WTC11 (cell line): ENCODE measurements around the gene CRLF1. TPM values are rescaled to one million over a fixed set of nuclear protein-coding genes. Genes with fewer than 3 reads are reported as not detected.

ENCODE experiments used
- ATAC-seq: fragments of 200-7000 bp; cut with Tn5 transposase; 2 replicates; pipeline ENCODE4 v1.10.0; 2021; ENCODE audit warnings: mild to moderate bottlenecking, moderate library complexity
- CTCF ChIA-PET: fragments of 300-600 bp; sonication (Branson Sonifier 250); formaldehyde crosslinking; loops from one replicate; lab custom pipeline; 2021; ENCODE audit warnings: antibody characterized with exemption; lab: Charles Lee
- POLR2A ChIA-PET: fragments of 350-600 bp; sonication (Branson Sonifier 250); formaldehyde crosslinking; loops from one replicate; lab custom pipeline; 2021; ENCODE audit warnings: antibody characterized with exemption; lab: Charles Lee
- DNase-seq: peaks from one replicate; pipeline ENCODE4 v3.0.0; 2021; ENCODE audit warnings: low spot score
- H3K27ac Mint-ChIP-seq: 2 replicates; pipeline ENCODE4 v1.8.0; 2021; ENCODE audit warnings: mixed read lengths
- H3K27me3 Mint-ChIP-seq: 2 replicates; pipeline ENCODE4 v1.8.0; 2021; ENCODE audit warnings: low read depth, mild to moderate bottlenecking, moderate library complexity, mixed read lengths
- H3K36me3 Mint-ChIP-seq: 2 replicates; pipeline ENCODE4 v1.8.0; 2021; ENCODE audit warnings: mixed read lengths
- H3K4me1 Mint-ChIP-seq: 2 replicates; pipeline ENCODE4 v1.8.0; 2022; ENCODE audit warnings: mixed read lengths
- H3K4me3 Mint-ChIP-seq: 2 replicates; pipeline ENCODE4 v1.8.0; 2021; ENCODE audit warnings: mild to moderate bottlenecking, moderate library complexity, mixed read lengths
- H3K9me3 Mint-ChIP-seq: 2 replicates; pipeline ENCODE4 v1.8.0; 2021; ENCODE audit warnings: mixed read lengths
- AR ChIP-seq: fragments of 250-450 bp; sonication (Bioruptor Pico); IDR thresholded peaks from 2 replicates; pipeline ENCODE4 v1.9.0; 2021; ENCODE audit warnings: mild to moderate bottlenecking
- ATF2 ChIP-seq: sonication (generic); formaldehyde crosslinking; IDR thresholded peaks from 2 replicates; pipeline ENCODE4 v1.8.1; 2022; ENCODE audit warnings: low read depth, missing genetic modification reagents, borderline replicate concordance
- E2F5 ChIP-seq: sonication (generic); formaldehyde crosslinking; IDR thresholded peaks from 2 replicates; pipeline ENCODE4 v1.8.1; 2022; ENCODE audit warnings: mild to moderate bottlenecking, moderate library complexity, missing genetic modification reagents
- EMX1 ChIP-seq: fragments of 250-450 bp; sonication (Bioruptor Pico); IDR thresholded peaks from 2 replicates; pipeline ENCODE4 v1.8.0; 2021; ENCODE audit warnings: mild to moderate bottlenecking
- FOXP1 ChIP-seq: sonication (generic); formaldehyde crosslinking; IDR thresholded peaks from 2 replicates; pipeline ENCODE4 v1.8.0; 2022; ENCODE audit warnings: missing genetic modification reagents, mild to moderate bottlenecking, moderate library complexity, borderline replicate concordance
- PRDM15 ChIP-seq: sonication (generic); formaldehyde crosslinking; IDR thresholded peaks from 2 replicates; pipeline ENCODE4 v1.8.0; 2022; ENCODE audit warnings: missing genetic modification reagents
- TCF7 ChIP-seq: sonication (generic); formaldehyde crosslinking; IDR thresholded peaks from 2 replicates; pipeline ENCODE4 v1.8.0; 2022; ENCODE audit warnings: mild to moderate bottlenecking, low read depth, missing genetic modification reagents, moderate library complexity
- ZNF263 ChIP-seq: sonication (generic); formaldehyde crosslinking; IDR thresholded peaks from 2 replicates; pipeline ENCODE4 v1.8.1; 2022; ENCODE audit warnings: low read depth, mild to moderate bottlenecking, moderate library complexity, missing genetic modification reagents
- ZNF317 ChIP-seq: sonication (generic); formaldehyde crosslinking; IDR thresholded peaks from 2 replicates; pipeline ENCODE4 v1.8.1; 2023; ENCODE audit warnings: low read depth, mild to moderate bottlenecking, moderate library complexity, missing genetic modification reagents, borderline replicate concordance
- ZNF396 ChIP-seq: fragments of 250-450 bp; sonication (Bioruptor Pico); IDR thresholded peaks from 2 replicates; pipeline ENCODE4 v1.8.0; 2021; ENCODE audit warnings: mild to moderate bottlenecking, moderate library complexity, borderline replicate concordance
- ZNF416 ChIP-seq: fragments of 250-450 bp; sonication (Bioruptor Pico); IDR thresholded peaks from 2 replicates; pipeline ENCODE4 v1.9.0; 2021; ENCODE audit warnings: mild to moderate bottlenecking, inconsistent platforms
- ZNF671 ChIP-seq: fragments of 250-450 bp; sonication (Bioruptor Pico); IDR thresholded peaks from 2 replicates; pipeline ENCODE4 v1.8.0; 2021; ENCODE audit warnings: mild to moderate bottlenecking
- total RNA-seq: library from RNA; stranded (reverse); gene quantifications from 3 replicates; pipeline ENCODE4 v1.2.3, GENCODE V29; 2021

Gene CRLF1
- total RNA-seq, 1 experiment from 2014 or later = 36.4 TPM

GRCh38 chr19:18551631-18552030 is 55.0 kb downstream of the CRLF1 start:
- ATAC-seq = no peak
- Mint-ChIP-seq H3K36me3 (no peaks in the 10 kb centered on the region), H3K27ac (no peak overlapping the region), H3K9me3 (no peaks in the 10 kb centered on the region), H3K27me3 (peaks cover 6% of the 10 kb centered on the region; the same call in 1 of the 2 replicates), H3K4me3 (no peak overlapping the region), H3K4me1 (no peaks in the 10 kb centered on the region)
- no peak for TF ChIP-seq ATF2
- TF ChIP-seq ZNF263 = no peak
- no peak for TF ChIP-seq ZNF671 (CRISPR knock-in tag)
- no peak for TF ChIP-seq PRDM15
- ChIA-PET CTCF (interaction anchor here (0.6 to 2.0 kb wide), 6 partner anchors 23 to 138 kb away, joined by 3 to 9 read pairs (median 4); no protein-coding TSS in a partner anchor), POLR2A (interaction anchor here (0.6 to 0.7 kb wide), 2 partner anchors 11 to 289 kb away, joined by 3 to 4 read pairs; no protein-coding TSS in a partner anchor)
- no peak for DNase-seq

GRCh38 chr19:18543814-18544475 is 62.7 kb downstream of the CRLF1 start:
- Mint-ChIP-seq H3K27ac (peak overlapping the region; percentile 90), H3K4me3 (peak overlapping the region; percentile 80), H3K27me3 (0 out of 2 replicates have a peak, but pooled peaks cover 3% of the 10 kb centered on the region), H3K4me1 (peaks cover 16% of the 10 kb centered on the region), H3K9me3 (no peaks in the 10 kb centered on the region), H3K36me3 (peaks cover 20% of the 10 kb centered on the region)
- ChIA-PET CTCF (interaction anchor here (1.1 to 1.4 kb wide), 7 partner anchors 14 to 77 kb away, joined by 3 to 7 read pairs (median 4); partner anchors contain the start of gene KXD1), POLR2A (interaction anchor here (0.9 to 2.0 kb wide), 2 partner anchors 13 to 27 kb away, joined by 3 to 8 read pairs; partner anchors contain the start of genes KXD1 and UBA52)
- DNase-seq (peak; percentile 41), ATAC-seq (peak; percentile 74)
- no peak for TF ChIP-seq E2F5 (CRISPR knock-in tag)
- no peak for TF ChIP-seq EMX1
- no peak for TF ChIP-seq FOXP1
- TF ChIP-seq ZNF317 (CRISPR knock-in tag) = no peak
- no peak for TF ChIP-seq ZNF396 (CRISPR knock-in tag)
- TF ChIP-seq AR (CRISPR knock-in tag) = no peak
- TF ChIP-seq TCF7 (CRISPR knock-in tag) = no peak
- no peak for TF ChIP-seq ZNF416 (CRISPR knock-in tag)

Other genes with a start within 250 kb of the CRLF1 start
- 18.3 to 27.3 TPM (median 19.1 TPM) in 3 replicates for gene GDF15, start 220.6 kb downstream of the CRLF1 start, total RNA-seq
- 0.07 to 0.31 TPM (median 0.18 TPM) in 3 replicates for gene LRRC25, start 209.2 kb downstream of the CRLF1 start, total RNA-seq
- gene SSBP4, start 187.4 kb downstream of the CRLF1 start, total RNA-seq = 44.5 to 51.2 TPM (median 47.4 TPM) in 3 replicates
- 236 to 310 TPM (median 307 TPM) in 3 replicates for gene ISYNA1, start 168.7 kb downstream of the CRLF1 start, total RNA-seq
- gene ELL, start 84.7 kb downstream of the CRLF1 start, total RNA-seq = 11.6 to 17.3 TPM (median 13.1 TPM) in 3 replicates
- 345 to 423 TPM (median 410 TPM) in 3 replicates for gene FKBP8, start 63.2 kb downstream of the CRLF1 start, total RNA-seq
- 136 to 155 TPM (median 154 TPM) in 3 replicates for gene KXD1, start 48.9 kb downstream of the CRLF1 start, total RNA-seq
- 1,300 to 1,361 TPM (median 1,328 TPM) in 3 replicates for gene UBA52, start 34.9 kb downstream of the CRLF1 start, total RNA-seq
- 90.2 to 107 TPM (median 99.0 TPM) in 3 replicates for gene REX1BD, start 18.0 kb downstream of the CRLF1 start, total RNA-seq
- gene TMEM59L, start 6.1 kb upstream of the CRLF1 start, total RNA-seq = 14.8 to 30.0 TPM (median 27.3 TPM) in 3 replicates
- gene KLHL26, start 30.2 kb upstream of the CRLF1 start, total RNA-seq = 13.1 to 14.2 TPM (median 14.2 TPM) in 3 replicates
- gene CRTC1, start 76.9 kb upstream of the CRLF1 start, total RNA-seq = 12.3 to 17.0 TPM (median 16.3 TPM) in 3 replicates
- gene COMP, start 184.5 kb upstream of the CRLF1 start, total RNA-seq = 0.13 to 0.18 TPM (median 0.16 TPM) in 3 replicates
- 77.3 to 82.5 TPM (median 81.9 TPM) in 3 replicates for gene UPF1, start 225.2 kb upstream of the CRLF1 start, total RNA-seq